NB4 (cell line): ENCODE measurements around the gene PFN3.

ENCODE experiments used
- POLR2A ChIP-seq: IDR thresholded peaks from 2 replicates; pipeline ENCODE4 v1.6.1; 2011; ENCODE audit warnings: mild to moderate bottlenecking; ENCODE audit not compliant: insufficient read length; ENCODE audit errors: extremely low read depth
- TF ChIP-seq, protein P1 (sequence below): IDR thresholded peaks from one replicate; pipeline ENCODE4 v1.5.1; 2012; ENCODE audit warnings: low read depth, low read length

DNA sequence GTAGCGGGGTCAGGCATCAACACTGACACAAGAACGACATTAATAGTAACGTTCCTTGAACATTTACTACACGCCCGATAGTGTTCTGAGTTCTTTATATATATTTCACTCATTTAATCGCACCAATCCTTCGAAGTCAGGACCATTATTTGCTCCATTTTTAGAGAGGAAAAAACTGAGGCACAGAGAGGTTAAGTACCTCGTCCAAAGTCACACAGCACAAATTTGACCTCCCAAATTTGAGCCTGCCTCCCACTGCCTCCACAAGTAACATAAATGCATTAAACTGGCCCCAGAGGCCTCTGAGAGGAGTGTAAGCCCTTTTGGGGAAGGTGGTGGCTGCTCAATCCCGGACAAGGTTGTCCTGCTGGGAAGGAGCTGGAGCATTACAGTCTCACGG lies 36.9 kb downstream of the PFN3 start:
- TF ChIP-seq POLR2A = no peak
- TF ChIP-seq, protein P1, sequence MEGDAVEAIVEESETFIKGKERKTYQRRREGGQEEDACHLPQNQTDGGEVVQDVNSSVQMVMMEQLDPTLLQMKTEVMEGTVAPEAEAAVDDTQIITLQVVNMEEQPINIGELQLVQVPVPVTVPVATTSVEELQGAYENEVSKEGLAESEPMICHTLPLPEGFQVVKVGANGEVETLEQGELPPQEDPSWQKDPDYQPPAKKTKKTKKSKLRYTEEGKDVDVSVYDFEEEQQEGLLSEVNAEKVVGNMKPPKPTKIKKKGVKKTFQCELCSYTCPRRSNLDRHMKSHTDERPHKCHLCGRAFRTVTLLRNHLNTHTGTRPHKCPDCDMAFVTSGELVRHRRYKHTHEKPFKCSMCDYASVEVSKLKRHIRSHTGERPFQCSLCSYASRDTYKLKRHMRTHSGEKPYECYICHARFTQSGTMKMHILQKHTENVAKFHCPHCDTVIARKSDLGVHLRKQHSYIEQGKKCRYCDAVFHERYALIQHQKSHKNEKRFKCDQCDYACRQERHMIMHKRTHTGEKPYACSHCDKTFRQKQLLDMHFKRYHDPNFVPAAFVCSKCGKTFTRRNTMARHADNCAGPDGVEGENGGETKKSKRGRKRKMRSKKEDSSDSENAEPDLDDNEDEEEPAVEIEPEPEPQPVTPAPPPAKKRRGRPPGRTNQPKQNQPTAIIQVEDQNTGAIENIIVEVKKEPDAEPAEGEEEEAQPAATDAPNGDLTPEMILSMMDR = no peak
